Stomach smooth muscle (tissue), 2 donors: ENCODE data around the gene KRT20.
"Not testable (repeated sequence)": the region's sequence is repeated elsewhere in the genome, so short reads cannot be mapped to it uniquely, and the experiment has no call there.

Source experiments
- H3K27ac ChIP-seq: one replicate; pipeline ENCODE4 v1.7.0; 2013; ENCODE audit warnings: mild to moderate bottlenecking, low read length, inconsistent platforms
- H3K27me3 ChIP-seq, 2 donors: one replicate each; pipeline ENCODE4 v1.7.0; 2013; ENCODE audit warnings: low read length in 2 of 2; ENCODE audit not compliant: insufficient read depth in 2 of 2, control insufficient read depth in 1 of 2
- H3K36me3 ChIP-seq, 2 donors: one replicate each; pipeline ENCODE4 v1.7.0; 2013; ENCODE audit warnings: low read length in 2 of 2; ENCODE audit not compliant: control insufficient read depth in 2 of 2, insufficient read depth in 2 of 2
- H3K4me1 ChIP-seq: one replicate; pipeline ENCODE4 v1.7.0; 2013; ENCODE audit warnings: low read length; ENCODE audit not compliant: control insufficient read depth, insufficient read depth
- H3K4me3 ChIP-seq, 2 donors: one replicate each; pipeline ENCODE4 v1.7.0; 2013; ENCODE audit warnings: low read length in 2 of 2
- H3K9ac ChIP-seq, 2 donors: one replicate each; pipeline ENCODE4 v1.7.0; 2013; ENCODE audit warnings: low read length in 2 of 2, mild to moderate bottlenecking in 1 of 2
- H3K9me3 ChIP-seq, 2 donors: one replicate each; pipeline ENCODE4 v1.7.0; 2013; ENCODE audit warnings: low read length in 2 of 2; ENCODE audit not compliant: control insufficient read depth in 2 of 2
- donor health status: healthy.
- donor health status: Pancreatic carcinoma.

KRT20 gene

GRCh38 chr17:40873255-40873654 is 11.8 kb downstream of the KRT20 start:
- no peaks in the 10 kb centered on the region for H3K9me3 ChIP-seq
- H3K27ac ChIP-seq, result no peak overlapping the region
- H3K4me1 ChIP-seq, result no peaks in the 10 kb centered on the region
- no peak overlapping the region for H3K9ac ChIP-seq
- no peak overlapping the region for H3K4me3 ChIP-seq
- H3K27me3 ChIP-seq, result peaks cover 0 to 7% of the 10 kb centered on the region in 2 donors
- no peaks in the 10 kb centered on the region for H3K36me3 ChIP-seq

- no peak overlapping the region for H3K9ac ChIP-seq
- H3K9me3 ChIP-seq, result no peaks in the 10 kb centered on the region
- peaks cover 0 to 7% of the 10 kb centered on the region in 2 donors for H3K27me3 ChIP-seq
- H3K27ac ChIP-seq, result no peak overlapping the region
- no peak overlapping the region for H3K4me3 ChIP-seq
- no peaks in the 10 kb centered on the region for H3K4me1 ChIP-seq
- H3K36me3 ChIP-seq, result no peaks in the 10 kb centered on the region
Observed at GRCh38 chr17:40872416-40872815, 12.6 kb downstream of the KRT20 start.

DNA sequence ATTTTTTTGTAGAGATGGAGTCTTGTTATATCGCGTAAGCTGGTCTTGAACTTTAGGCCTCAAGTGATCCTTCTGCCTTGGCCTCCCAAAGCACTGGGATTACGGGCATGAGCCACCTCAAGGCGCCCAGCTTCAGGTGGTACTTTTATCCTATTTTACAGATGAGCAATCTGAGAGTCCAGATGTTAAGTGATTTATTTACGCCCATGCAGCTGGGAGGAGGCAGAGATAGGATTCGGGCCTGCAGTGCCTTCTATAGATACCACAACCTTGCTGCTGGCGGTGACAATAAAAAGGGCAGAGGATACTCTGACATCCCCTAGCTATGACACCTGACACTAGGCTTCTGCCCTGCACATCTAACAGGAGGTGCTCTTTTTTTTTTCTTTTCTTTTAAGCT is 13.7 kb downstream of the KRT20 start:
- Histone ChIP-seq H3K9me3 (no peaks in the 10 kb centered on the region), H3K36me3 (no peaks in the 10 kb centered on the region), H3K9ac (no peak overlapping the region), H3K4me3 (no peak overlapping the region), H3K27me3 (peaks cover 0 to 7% of the 10 kb centered on the region in 2 donors), H3K4me1 (no peaks in the 10 kb centered on the region), H3K27ac (no peak overlapping the region)

- no peaks in the 10 kb centered on the region for H3K36me3 ChIP-seq
Observed at GRCh38 chr17:40870136-40870535, 14.9 kb downstream of the KRT20 start.

GRCh38 chr17:40866838-40867237 is 18.2 kb downstream of the KRT20 start, which contains the start of gene KRT12:
Gene KRT12 (minus strand): TSS chr17:40867223. CDS start chr17:40867186, 37 bp downstream.
- Histone ChIP-seq H3K9me3 (no peaks in the 10 kb centered on the region), H3K4me3 (no peak within 1 kb of the TSS), H3K27me3 (peaks cover 7 to 8% of the 10 kb centered on the region in 2 donors), H3K4me1 (no peaks in the 10 kb centered on the region), H3K9ac (no peak within 1 kb of the TSS), H3K36me3 (no peaks in the 10 kb centered on the region), H3K27ac (no peak within 1 kb of the TSS)

More at GRCh38 chr17:40870136-40870535, 14.9 kb downstream of the KRT20 start:
- peaks cover 0 to 7% of the 10 kb centered on the region in 2 donors for H3K27me3 ChIP-seq
- no peak overlapping the region for H3K4me3 ChIP-seq
- no peaks in the 10 kb centered on the region for H3K9me3 ChIP-seq
- H3K27ac ChIP-seq, result no peak overlapping the region
- H3K4me1 ChIP-seq, result no peaks in the 10 kb centered on the region
- H3K9ac ChIP-seq, result no peak overlapping the region

DNA sequence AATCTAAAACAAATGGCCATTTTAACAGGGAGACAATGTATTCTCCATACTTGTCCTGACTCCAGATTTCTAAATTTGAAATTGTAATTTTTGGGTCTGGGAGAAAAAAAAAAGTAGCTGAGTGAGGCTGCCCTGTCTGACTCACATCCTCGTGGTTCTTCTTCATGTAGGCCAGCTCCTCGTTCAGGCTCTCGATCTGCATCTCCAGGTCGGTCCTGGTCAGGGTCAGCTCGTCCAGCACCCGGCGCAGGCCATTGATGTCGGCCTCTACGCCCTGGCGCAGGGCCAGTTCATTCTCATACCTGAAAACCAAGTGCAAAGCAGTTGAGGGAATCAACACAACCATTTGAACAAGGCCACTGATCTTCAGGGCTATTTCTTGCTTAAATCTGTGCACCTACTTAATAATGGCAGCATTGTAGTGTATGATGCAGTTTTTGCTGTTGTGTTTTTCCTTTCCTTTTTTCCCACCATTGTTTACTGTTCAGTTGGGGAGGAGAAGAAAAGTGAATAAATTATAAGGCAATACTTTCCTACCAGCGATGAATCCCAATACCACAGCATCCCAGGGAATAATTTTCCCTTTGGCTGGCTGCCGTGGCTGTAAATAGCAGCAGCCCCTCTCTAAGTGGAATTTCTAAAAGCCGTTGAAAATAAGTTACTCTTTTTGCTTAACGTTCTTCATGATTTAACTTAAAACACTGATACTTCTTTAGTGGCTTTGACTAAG is 20.2 kb downstream of the KRT20 start:
- H3K9me3 ChIP-seq, result no peaks in the 10 kb centered on the region
- H3K27ac ChIP-seq, result no peak overlapping the region
- H3K9ac ChIP-seq, result no peak overlapping the region
- no peaks in the 10 kb centered on the region for H3K36me3 ChIP-seq
- no peaks in the 10 kb centered on the region for H3K4me1 ChIP-seq
- peaks cover 0 to 8% of the 10 kb centered on the region in 2 donors for H3K27me3 ChIP-seq
- no peak overlapping the region for H3K4me3 ChIP-seq

DNA sequence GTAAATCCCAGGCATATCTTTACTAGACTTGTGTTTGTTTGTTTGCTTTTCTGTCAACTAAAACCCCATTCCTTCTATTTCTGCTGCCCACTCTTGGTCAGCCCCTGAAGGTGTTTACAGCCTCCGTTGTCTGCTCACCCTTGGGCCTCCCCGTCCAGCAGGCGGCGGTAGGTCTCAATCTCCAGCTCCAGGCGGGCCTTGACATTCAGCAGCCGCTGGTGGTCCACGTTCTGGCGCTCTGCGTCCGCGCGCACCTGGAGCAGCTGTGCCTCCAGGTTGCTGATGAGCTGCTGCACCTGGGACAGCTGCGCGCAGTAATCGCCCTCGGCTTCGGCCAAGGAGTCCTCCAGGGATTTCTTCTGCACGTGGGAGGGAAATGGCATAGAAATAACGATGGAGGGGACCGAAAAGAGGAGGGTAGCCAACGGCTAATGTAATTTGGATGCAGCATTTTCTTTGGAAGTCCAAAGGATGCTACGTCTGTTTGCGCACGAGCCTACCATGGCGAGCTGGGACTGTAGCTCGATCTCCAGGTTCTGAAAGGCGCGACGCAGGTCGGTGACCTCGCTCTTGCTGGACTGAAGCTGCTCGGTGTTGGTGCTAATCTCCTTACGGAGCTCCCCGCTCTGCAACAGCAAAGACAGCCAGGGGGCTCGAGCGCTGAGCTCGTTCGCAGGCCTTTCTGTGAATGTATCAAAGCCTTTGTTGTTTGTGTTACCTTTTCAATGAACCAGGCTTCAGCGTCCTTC is 21.9 kb downstream of the KRT20 start:
- Histone ChIP-seq H3K4me1 (no peaks in the 10 kb centered on the region), H3K27ac (no peak overlapping the region), H3K9ac (no peak overlapping the region)

DNA sequence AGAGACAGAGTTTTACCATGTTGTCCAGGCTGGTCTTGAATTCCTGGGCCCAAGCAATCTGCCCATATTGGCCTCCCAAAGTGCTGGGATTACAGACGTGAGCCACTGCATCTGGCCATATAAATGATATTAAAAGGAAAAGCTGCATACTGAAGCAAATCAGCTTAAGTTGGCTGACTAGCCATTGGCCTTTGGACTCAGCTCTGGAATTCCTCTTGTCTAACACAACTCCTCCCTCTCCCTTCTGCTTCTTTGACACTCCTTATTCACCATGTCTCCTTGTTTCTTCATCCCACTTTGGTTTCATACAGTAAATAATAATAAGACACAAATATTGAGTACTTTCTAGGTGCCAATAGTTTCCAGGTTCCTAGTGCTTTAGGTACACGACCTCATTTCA is 25.5 kb downstream of the KRT20 start:
- Histone ChIP-seq H3K4me3 (no peak overlapping the region), H3K27ac (no peak overlapping the region), H3K27me3 (peaks cover 0 to 8% of the 10 kb centered on the region in 2 donors), H3K4me1 (no peaks in the 10 kb centered on the region), H3K9me3 (no peaks in the 10 kb centered on the region), H3K9ac (no peak overlapping the region), H3K36me3 (no peaks in the 10 kb centered on the region)

More for the DNA sequence above, 21.9 kb downstream of the KRT20 start:
- Histone ChIP-seq H3K36me3 (no peaks in the 10 kb centered on the region), H3K27me3 (peaks cover 0 to 8% of the 10 kb centered on the region in 2 donors), H3K4me3 (no peak overlapping the region), H3K9me3 (no peaks in the 10 kb centered on the region)

GRCh38 chr17:40858667-40859066 is 26.4 kb downstream of the KRT20 start:
- H3K4me3 ChIP-seq, H3K27me3 ChIP-seq, H3K9me3 ChIP-seq, H3K9ac ChIP-seq, H3K4me1 ChIP-seq, H3K36me3 ChIP-seq, H3K27ac ChIP-seq: not testable (repeated sequence)

DNA sequence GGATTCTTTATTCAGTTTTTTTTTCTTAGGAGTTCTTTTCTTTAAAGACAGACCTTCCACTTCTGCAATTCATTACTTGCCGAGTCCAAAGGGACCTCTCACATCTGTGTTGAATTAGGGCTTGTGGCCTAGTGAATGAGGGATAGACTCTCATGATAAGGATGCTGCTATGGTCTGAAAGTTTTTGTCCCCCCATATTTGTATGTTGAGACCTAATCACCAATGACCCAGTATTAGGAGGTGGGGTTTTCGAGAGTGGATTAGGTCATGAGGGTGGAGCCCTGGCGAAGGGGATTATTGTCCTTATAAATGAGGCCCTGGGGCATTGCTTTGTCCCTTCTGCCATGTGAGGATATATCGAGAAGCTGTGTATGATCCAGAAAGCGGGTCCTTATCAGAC is 27.5 kb downstream of the KRT20 start:
- H3K4me1 ChIP-seq, result no peaks in the 10 kb centered on the region
- H3K36me3 ChIP-seq, result no peaks in the 10 kb centered on the region
- H3K9ac ChIP-seq, result no peak overlapping the region
- no peaks in the 10 kb centered on the region for H3K9me3 ChIP-seq
- no peak overlapping the region for H3K4me3 ChIP-seq
- H3K27ac ChIP-seq, result no peak overlapping the region
- H3K27me3 ChIP-seq, result no peaks in the 10 kb centered on the region
